D721Med (cell line): Measurements from ENCODE around the gene MRE11.
"Not testable (repeated sequence)": the region's sequence is repeated elsewhere in the genome, so short reads cannot be mapped to it uniquely, and the experiment has no call there.

ENCODE experiments used
- DNase-seq: peaks from one replicate; pipeline ENCODE4 v3.0.0; 2011; ENCODE audit warnings: low spot score; ENCODE audit not compliant: insufficient read length
- FAIRE-seq: peaks from 2 replicates; lab custom pipeline; 2011; peaks lifted over from hg19 to GRCh38; lab: Jason Lieb, UNC
- TF ChIP-seq, protein P1 (sequence below): IDR thresholded peaks from 2 replicates; pipeline ENCODE4 v1.5.1; 2012; ENCODE audit warnings: mild to moderate bottlenecking, control low read depth; ENCODE audit not compliant: insufficient read depth; ENCODE audit errors: missing control alignments

Gene MRE11

DNA sequence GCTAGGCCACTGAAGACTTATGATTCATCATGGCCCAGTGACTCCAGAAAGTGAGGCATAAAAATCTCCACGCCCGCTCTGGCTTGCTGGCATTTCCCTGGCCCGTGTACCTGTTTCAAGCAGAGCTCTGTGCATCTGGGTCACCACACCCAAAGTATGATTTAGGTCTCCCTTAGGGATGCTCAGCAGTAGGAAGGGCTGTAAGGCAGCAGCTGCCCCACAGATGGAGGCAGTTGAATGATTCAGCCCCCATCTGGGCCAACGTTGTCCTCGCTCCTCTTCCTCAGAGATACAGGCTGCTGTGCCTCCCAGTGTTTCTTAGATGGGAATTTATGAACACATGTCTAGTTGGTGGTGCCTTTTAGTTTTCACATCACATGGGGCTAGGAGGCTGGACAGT lies 114.0 kb downstream of the MRE11 start:
- DNase-seq (no peak), FAIRE-seq (no peak)
- TF ChIP-seq, protein P1, sequence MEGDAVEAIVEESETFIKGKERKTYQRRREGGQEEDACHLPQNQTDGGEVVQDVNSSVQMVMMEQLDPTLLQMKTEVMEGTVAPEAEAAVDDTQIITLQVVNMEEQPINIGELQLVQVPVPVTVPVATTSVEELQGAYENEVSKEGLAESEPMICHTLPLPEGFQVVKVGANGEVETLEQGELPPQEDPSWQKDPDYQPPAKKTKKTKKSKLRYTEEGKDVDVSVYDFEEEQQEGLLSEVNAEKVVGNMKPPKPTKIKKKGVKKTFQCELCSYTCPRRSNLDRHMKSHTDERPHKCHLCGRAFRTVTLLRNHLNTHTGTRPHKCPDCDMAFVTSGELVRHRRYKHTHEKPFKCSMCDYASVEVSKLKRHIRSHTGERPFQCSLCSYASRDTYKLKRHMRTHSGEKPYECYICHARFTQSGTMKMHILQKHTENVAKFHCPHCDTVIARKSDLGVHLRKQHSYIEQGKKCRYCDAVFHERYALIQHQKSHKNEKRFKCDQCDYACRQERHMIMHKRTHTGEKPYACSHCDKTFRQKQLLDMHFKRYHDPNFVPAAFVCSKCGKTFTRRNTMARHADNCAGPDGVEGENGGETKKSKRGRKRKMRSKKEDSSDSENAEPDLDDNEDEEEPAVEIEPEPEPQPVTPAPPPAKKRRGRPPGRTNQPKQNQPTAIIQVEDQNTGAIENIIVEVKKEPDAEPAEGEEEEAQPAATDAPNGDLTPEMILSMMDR = no peak

DNA sequence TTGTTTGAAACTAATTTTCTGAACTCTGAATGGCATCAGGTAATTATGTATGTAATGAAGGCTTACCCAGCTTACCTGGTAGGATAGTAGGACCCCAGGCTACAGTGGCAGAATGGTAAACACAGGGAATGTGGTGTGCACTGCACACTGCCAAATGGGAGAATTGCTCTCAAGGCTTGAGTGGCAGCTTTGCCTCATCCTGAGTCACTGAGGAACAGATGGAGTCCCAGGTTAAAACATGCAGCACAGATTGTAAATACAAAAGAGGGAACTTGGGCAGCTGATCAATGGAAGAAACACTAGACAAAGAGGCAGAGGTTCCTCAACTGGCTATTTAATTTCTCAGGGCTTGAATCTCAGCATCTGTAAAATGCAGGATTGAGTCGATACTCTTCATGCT lies 116.8 kb downstream of the MRE11 start:
- DNase-seq (no peak), FAIRE-seq (no peak)
- TF ChIP-seq, protein P1 = no peak

GRCh38 chr11:94370576-94370975 lies 123.1 kb downstream of the MRE11 start:
- FAIRE-seq = not testable (repeated sequence)

More at GRCh38 chr11:94370576-94370975, 123.1 kb downstream of the MRE11 start:
- DNase-seq = not testable (repeated sequence)
